AML-193 (cell line): ENCODE data around the gene TOR1AIP2.
"Not testable (repeated sequence)": the region's sequence is repeated elsewhere in the genome, so short reads cannot be mapped to it uniquely, and the experiment has no call there.

ENCODE experiments used
- DNase-seq, 2 experiments: peaks; one replicate each; lab custom pipeline; 2025; lab: John Stamatoyannopoulos, UW

TOR1AIP2 gene

DNA sequence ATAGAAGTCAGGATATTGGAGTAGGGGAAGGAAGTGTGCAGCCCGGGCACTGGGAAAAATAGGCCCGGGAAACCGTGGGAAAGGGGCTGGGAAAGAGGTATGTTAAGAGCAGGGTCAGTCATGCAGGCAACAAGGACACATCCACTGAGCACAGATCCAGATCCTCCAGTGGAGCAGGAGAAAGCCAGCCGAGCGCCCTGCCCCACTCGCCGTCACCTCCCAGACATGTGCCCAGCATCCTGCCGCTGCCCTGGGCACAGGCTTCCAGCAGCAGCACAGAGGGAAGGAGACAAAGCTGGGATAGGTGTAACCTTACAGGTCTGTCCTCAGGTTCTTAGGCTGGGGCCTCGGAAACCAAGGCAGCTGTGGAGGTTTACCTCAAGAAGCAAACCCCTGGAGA is 70.3 kb downstream of the TOR1AIP2 start:
- no peak for DNase-seq

GRCh38 chr1:179806333-179806732 is 71.3 kb downstream of the TOR1AIP2 start:
- no peak for DNase-seq

- no peak for DNase-seq
Observed at GRCh38 chr1:179805291-179806195, 72.1 kb downstream of the TOR1AIP2 start.

DNA sequence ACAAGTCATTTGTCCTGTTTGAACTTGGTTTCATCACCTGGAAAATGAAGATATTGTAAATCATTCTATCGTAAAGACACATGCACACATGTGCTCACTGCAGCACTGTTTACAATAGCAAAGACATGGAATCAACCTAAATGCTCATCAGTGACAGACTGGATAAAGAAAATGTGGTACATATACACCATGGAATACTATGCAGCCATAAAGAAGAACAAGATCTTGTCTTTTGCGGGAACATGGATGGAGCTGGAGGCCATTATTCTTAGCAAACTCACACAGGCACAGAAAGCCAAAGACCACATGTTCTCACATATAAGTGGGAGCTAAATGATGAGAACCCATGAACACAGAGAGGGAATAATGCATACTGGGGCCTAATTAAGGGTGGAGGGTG is 73.2 kb downstream of the TOR1AIP2 start:
- not testable (repeated sequence) for DNase-seq

GRCh38 chr1:179803918-179804317 is 73.7 kb downstream of the TOR1AIP2 start:
- DNase-seq, result no peak

- DNase-seq, result no peak
Observed at GRCh38 chr1:179803104-179803503, 74.5 kb downstream of the TOR1AIP2 start.

- DNase-seq, result no peak
Observed at GRCh38 chr1:179800481-179800880, 77.1 kb downstream of the TOR1AIP2 start.

DNA sequence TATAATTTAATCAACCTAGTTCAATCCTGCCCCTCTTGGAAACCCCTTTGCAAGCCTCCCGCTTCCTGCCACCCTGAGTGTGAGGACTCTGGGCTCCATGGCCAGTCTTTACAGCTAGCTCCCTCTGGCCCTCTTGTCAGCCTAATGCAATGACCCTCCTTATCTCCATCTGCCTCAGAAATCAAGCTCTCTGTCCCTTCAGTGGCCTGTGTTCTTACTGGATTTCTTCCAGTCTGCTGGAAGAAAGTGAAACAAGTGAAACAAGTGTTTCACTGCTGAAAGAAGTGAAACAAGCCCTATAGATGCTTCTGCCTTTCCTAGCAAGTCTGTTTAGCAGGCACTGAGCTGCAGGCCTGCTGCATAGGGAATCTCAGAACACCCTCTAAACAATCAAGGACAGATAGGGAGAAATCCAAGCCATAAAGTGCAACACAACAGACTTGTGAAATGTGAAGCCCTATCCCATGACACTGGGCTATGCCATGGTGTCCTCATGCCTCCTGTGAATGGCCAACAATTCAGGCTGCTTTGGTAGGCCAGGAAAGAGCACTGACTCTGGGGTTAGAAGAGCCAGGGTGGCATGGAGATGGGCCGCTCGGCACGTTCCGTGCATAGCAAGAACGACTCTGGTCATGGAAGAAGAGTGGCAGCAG is 78.6 kb downstream of the TOR1AIP2 start:
- no peak for DNase-seq

DNA sequence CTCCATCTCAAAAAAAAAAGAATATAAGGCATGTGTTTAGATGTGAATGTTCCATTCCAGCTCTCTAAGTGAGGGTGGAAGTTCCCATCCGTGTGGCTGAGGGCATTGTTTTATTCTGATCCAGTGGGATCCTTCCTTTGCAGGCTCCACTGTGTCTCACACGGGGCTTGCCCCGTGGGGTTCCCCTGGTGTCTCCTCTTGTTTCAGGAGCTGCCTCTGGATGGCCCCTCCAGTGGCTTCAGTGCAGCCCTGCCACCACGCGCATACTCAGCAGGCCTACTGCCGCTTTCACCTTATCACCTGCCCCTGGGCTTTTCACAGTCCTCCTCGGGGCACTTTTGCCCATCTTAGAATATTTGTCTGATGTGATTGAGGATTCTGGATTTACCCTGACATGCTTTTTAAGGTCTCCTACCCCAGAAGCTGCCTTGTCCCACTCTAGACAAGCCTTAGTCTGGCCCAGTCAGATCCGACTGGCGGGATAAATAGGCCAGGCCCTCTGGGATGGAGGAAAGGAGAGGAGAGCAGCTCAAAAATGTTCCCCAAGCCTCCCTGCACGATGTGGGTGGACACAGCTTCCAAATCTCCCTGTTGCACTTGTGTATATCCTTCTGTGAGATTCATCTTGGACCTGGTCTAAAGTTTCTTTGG is 79.3 kb downstream of the TOR1AIP2 start:
- no peak for DNase-seq

DNA sequence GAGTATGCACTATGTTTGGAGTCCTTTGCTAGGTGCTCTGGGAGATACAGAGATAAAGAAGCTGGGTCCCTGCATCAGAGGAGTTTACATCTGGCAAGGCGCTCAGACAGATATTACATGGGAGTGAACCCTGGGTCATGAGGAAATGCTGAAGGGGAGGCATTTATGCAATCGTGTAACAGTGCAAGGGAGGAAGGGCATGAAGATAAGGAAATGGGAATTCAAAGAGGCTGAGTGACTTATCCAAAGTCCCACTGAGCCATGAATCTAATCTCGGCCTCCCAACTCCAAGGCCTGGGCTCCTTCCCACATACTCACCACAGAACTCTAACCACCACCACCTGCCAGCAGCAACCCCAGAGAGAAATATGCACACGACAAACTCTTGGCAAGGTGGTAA is 82.9 kb downstream of the TOR1AIP2 start:
- peak in 1 of 2 experiments; percentile 5 for DNase-seq

DNA sequence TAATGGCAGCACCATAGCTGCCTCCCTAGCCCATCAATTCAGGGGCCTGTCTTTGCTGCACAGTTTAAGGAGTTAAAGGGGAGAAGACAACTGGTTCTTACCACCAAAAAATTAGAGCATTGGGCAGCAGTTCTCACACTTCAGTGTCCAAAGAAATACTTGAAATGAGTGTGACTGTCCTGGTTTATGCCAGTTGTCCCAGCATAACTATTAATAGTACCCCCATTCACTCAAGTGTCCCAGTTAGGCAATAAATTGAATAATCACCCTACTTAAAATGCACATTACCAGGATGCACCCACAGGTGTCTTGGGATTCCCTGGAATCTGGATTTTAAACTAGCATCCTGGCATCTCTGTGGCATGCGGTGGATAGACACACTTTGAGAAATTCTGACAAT is 83.5 kb downstream of the TOR1AIP2 start:
- no peak for DNase-seq

DNA sequence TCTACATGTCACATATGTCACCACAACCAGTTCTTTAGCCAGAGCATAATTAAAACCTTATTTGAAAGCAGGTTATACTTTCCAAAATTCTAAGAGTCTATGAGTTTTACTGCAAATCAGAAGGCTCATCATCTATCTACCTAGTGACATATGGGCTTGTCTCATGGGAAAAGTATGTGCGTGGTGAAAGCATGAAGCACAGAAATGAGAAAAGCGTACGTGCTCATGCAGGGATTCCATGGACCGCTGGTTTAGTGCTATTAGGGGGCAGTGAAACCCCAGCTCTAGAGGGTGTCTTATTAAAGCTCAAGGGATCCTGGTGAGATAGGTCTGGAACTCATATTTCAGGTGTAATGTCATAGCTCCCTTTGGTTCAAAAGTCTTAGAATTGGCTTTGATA is 84.3 kb downstream of the TOR1AIP2 start:
- DNase-seq, result no peak
